HEK293 (cell line): ENCODE data around the gene TCF3.
A peak's percentile ranks its signal among the peaks of the same experiment; 100 is the strongest.

Source experiments
- CTCF ChIA-PET: fragments of 350-600 bp; formaldehyde crosslinking; extraction: SDS; loops from one replicate; lab custom pipeline; 2021; ENCODE audit warnings: antibody characterized with exemption; lab: Yijun Ruan, JAX
- POLR2A ChIA-PET: fragments of 300-600 bp; formaldehyde crosslinking; extraction: SDS; loops from one replicate; lab custom pipeline; 2020; ENCODE audit warnings: antibody characterized with exemption, inconsistent platforms; lab: Yijun Ruan, JAX
- H3K27ac ChIP-seq: fragments of 200-500 bp; sonication (Bioruptor generic); 2 replicates; pipeline ENCODE4 v1.5.1; 2014; ENCODE audit warnings: low read depth, low read length, control low read depth, inconsistent platforms; ENCODE audit errors: extremely low read depth
- H3K36me3 ChIP-seq, 2 experiments: fragments of 200-500 bp in 1 of 2; sonication (Bioruptor generic) in 1 of 2; 1 replicate in 1 of 2; 2 replicates in 1 of 2; pipeline ENCODE4 v1.5.1; 2014 to 2017; ENCODE audit warnings: inconsistent platforms in 2 of 2, low read length in 2 of 2; ENCODE audit not compliant: control insufficient read depth in 2 of 2, insufficient read depth in 1 of 2
- H3K4me1 ChIP-seq: fragments of 200-500 bp; sonication (Bioruptor generic); 2 replicates; pipeline ENCODE4 v1.5.1; 2014; ENCODE audit warnings: mild to moderate bottlenecking, low read length, inconsistent platforms; ENCODE audit not compliant: control insufficient read depth, insufficient read depth
- H3K4me3 ChIP-seq: 2 replicates; pipeline ENCODE4 v1.5.1; 2011; ENCODE audit warnings: low read depth, mild to moderate bottlenecking, control low read depth, low read length, moderate library complexity
- H3K9me3 ChIP-seq: fragments of 200-500 bp; sonication (Bioruptor generic); 2 replicates; pipeline ENCODE4 v1.5.1; 2014; ENCODE audit warnings: low read depth, low read length, inconsistent platforms; ENCODE audit not compliant: control insufficient read depth, insufficient read depth
- BCL11A ChIP-seq: fragments of 450-650 bp; formaldehyde crosslinking; IDR thresholded peaks from 2 replicates; pipeline ENCODE4 v1.5.1; 2016; ENCODE audit warnings: low read depth, missing biosample characterization, missing genetic modification characterization
- HOXC10 ChIP-seq: sonication (generic); formaldehyde crosslinking; IDR thresholded peaks from 2 replicates; pipeline ENCODE4 v1.8.1; 2023; ENCODE audit warnings: mild to moderate bottlenecking, missing genetic modification reagents
- MYNN ChIP-seq: fragments of 450-650 bp; formaldehyde crosslinking; IDR thresholded peaks from 2 replicates; pipeline ENCODE4 v1.5.1; 2016; ENCODE audit warnings: missing biosample characterization, missing genetic modification characterization, borderline replicate concordance
- SP2 ChIP-seq: fragments of 450-650 bp; formaldehyde crosslinking; IDR thresholded peaks from 2 replicates; pipeline ENCODE4 v1.5.1; 2016; ENCODE audit warnings: missing biosample characterization, missing genetic modification characterization
- TRIM28 ChIP-seq: IDR thresholded peaks from 2 replicates; pipeline ENCODE4 v1.6.1; 2011; ENCODE audit warnings: low read length, control low read depth, borderline replicate concordance
- ZBTB48 ChIP-seq: fragments of 450-650 bp; formaldehyde crosslinking; IDR thresholded peaks from 2 replicates; pipeline ENCODE4 v1.5.1; 2016; ENCODE audit warnings: missing biosample characterization, missing genetic modification characterization
- ZFHX2 ChIP-seq: fragments of 450-650 bp; formaldehyde crosslinking; conservative IDR thresholded peaks from 2 replicates; pipeline ENCODE4 v1.5.1; 2016; ENCODE audit warnings: missing biosample characterization, missing genetic modification characterization
- ZFP41 ChIP-seq: fragments of 450-650 bp; formaldehyde crosslinking; IDR thresholded peaks from 2 replicates; pipeline ENCODE4 v1.5.1; 2016; ENCODE audit warnings: missing biosample characterization, missing genetic modification characterization, borderline replicate concordance
- ZNF2 ChIP-seq: fragments of 450-650 bp; formaldehyde crosslinking; IDR thresholded peaks from 2 replicates; pipeline ENCODE4 v1.5.1; 2016; ENCODE audit warnings: missing biosample characterization, missing genetic modification characterization
- ZNF214 ChIP-seq: fragments of 450-650 bp; formaldehyde crosslinking; IDR thresholded peaks from 2 replicates; pipeline ENCODE4 v1.5.1; 2017; ENCODE audit warnings: missing biosample characterization, mild to moderate bottlenecking, missing genetic modification characterization, borderline replicate concordance
- ZNF266 ChIP-seq: fragments of 450-650 bp; formaldehyde crosslinking; IDR thresholded peaks from 2 replicates; pipeline ENCODE4 v1.5.1; 2016; ENCODE audit warnings: missing biosample characterization, missing genetic modification characterization, low read depth
- ZNF423 ChIP-seq: fragments of 450-650 bp; formaldehyde crosslinking; IDR thresholded peaks from 2 replicates; pipeline ENCODE4 v1.5.1; 2016; ENCODE audit warnings: missing biosample characterization, missing genetic modification characterization
- ZNF560 ChIP-seq: fragments of 450-650 bp; formaldehyde crosslinking; IDR thresholded peaks from 2 replicates; pipeline ENCODE4 v1.5.1; 2017; ENCODE audit warnings: missing biosample characterization, missing genetic modification characterization, borderline replicate concordance
- ZNF561 ChIP-seq: fragments of 450-650 bp; IDR thresholded peaks from 2 replicates; pipeline ENCODE4 v1.5.1; 2018; ENCODE audit warnings: missing biosample characterization, missing genetic modification characterization, borderline replicate concordance
- ZNF600 ChIP-seq: fragments of 450-650 bp; formaldehyde crosslinking; IDR thresholded peaks from 2 replicates; pipeline ENCODE4 v1.5.1; 2016; ENCODE audit warnings: missing biosample characterization, missing genetic modification characterization
- ZNF623 ChIP-seq: fragments of 450-650 bp; formaldehyde crosslinking; IDR thresholded peaks from 2 replicates; pipeline ENCODE4 v1.5.1; 2016; ENCODE audit warnings: missing biosample characterization, missing genetic modification characterization
- ZNF654 ChIP-seq: fragments of 450-650 bp; formaldehyde crosslinking; IDR thresholded peaks from 2 replicates; pipeline ENCODE4 v1.5.1; 2016; ENCODE audit warnings: low read depth, missing biosample characterization, missing genetic modification characterization
- ZNF777 ChIP-seq: fragments of 450-650 bp; formaldehyde crosslinking; IDR thresholded peaks from 2 replicates; pipeline ENCODE4 v1.5.1; 2017; ENCODE audit warnings: missing biosample characterization, missing genetic modification characterization, borderline replicate concordance
- ZNF792 ChIP-seq: fragments of 450-650 bp; formaldehyde crosslinking; IDR thresholded peaks from 2 replicates; pipeline ENCODE4 v1.5.1; 2016; ENCODE audit warnings: missing biosample characterization, missing genetic modification characterization
- ZNF837 ChIP-seq: fragments of 450-650 bp; formaldehyde crosslinking; IDR thresholded peaks from 2 replicates; pipeline ENCODE4 v1.5.1; 2016; ENCODE audit warnings: missing biosample characterization, missing genetic modification characterization
- ZSCAN30 ChIP-seq: fragments of 450-650 bp; IDR thresholded peaks from 2 replicates; pipeline ENCODE4 v1.5.1; 2018; ENCODE audit warnings: missing biosample characterization, mild to moderate bottlenecking, missing genetic modification characterization, moderate library complexity
- TF ChIP-seq, protein P1 (sequence below): fragments of 450-650 bp; formaldehyde crosslinking; IDR thresholded peaks from 2 replicates; pipeline ENCODE4 v1.5.1; 2016; ENCODE audit warnings: missing biosample characterization, missing genetic modification characterization
- TF ChIP-seq, protein P2 (sequence below): fragments of 450-650 bp; formaldehyde crosslinking; IDR thresholded peaks from 2 replicates; pipeline ENCODE4 v1.5.1; 2016; ENCODE audit warnings: missing biosample characterization, missing genetic modification characterization
- TF ChIP-seq, protein P3 (sequence below): fragments of 450-650 bp; formaldehyde crosslinking; IDR thresholded peaks from 2 replicates; pipeline ENCODE4 v1.5.1; 2016; ENCODE audit warnings: missing biosample characterization, missing genetic modification characterization
- TF ChIP-seq, protein P4 (sequence below): fragments of 450-650 bp; formaldehyde crosslinking; IDR thresholded peaks from 2 replicates; pipeline ENCODE4 v1.5.1; 2016; ENCODE audit warnings: missing biosample characterization, missing genetic modification characterization
- TF ChIP-seq, protein P5 (sequence below): fragments of 450-650 bp; formaldehyde crosslinking; IDR thresholded peaks from 2 replicates; pipeline ENCODE4 v1.5.1; 2016; ENCODE audit warnings: missing biosample characterization, missing genetic modification characterization

TCF3 gene

DNA sequence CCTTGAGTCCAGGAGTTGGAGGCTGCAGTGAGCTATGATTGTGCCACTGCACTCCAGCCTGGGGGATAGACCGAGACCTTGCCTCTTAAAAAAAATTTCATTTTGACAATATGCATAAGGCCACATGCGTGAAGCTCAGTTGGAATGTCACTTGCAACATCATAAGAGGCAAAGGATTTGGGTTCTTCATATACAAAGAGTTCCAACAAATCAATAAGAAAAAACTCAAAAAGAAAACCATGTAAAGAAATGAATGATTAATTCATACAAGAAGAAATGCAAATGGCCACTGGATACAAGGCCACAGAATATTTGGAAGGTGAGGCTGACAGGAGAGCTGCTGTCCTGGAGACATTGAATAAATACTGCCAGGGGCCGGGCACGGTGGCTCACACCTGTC is 9.6 kb upstream of the TCF3 start:
- no peaks in the 10 kb centered on the region for H3K4me1 ChIP-seq
- H3K36me3 ChIP-seq: no peaks in the 10 kb centered on the region
- POLR2A ChIA-PET: no interaction called here
- CTCF ChIA-PET: interaction anchor here (0.7 to 2.6 kb wide), 3 partner anchors 10 to 104 kb away, joined by 3 to 15 read pairs (median 4); no protein-coding TSS in a partner anchor
- H3K9me3 ChIP-seq: no peaks in the 10 kb centered on the region
- H3K27ac ChIP-seq: no peak overlapping the region
- TF ChIP-seq ZNF560 (tag by site-specific recombination): no peak
- H3K4me3 ChIP-seq: no peak overlapping the region

DNA sequence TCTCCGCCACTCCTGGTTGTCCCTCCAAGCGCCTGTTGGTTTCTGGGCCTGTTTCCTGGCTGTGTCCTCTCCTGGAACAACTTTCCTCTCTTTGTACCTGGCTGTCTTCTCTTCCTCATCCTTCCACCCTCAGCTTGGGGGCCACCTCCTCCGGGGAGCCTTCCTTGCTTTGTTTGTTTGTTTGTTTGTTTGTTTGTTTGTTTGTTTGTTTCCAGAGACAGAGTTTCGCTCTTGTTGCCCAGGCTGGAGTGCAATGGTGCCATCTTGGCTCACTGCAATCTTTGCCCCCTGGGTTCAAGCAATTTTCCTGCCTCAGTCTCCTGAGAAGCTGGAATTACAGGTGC is 6.6 kb upstream of the TCF3 start:
- POLR2A ChIA-PET: no interaction called here
- CTCF ChIA-PET: interaction anchor here (0.6 to 2.2 kb wide), 3 partner anchors 14 to 137 kb away, joined by 3 to 9 read pairs (median 4); no protein-coding TSS in a partner anchor
- H3K4me1 ChIP-seq: no peaks in the 10 kb centered on the region

DNA sequence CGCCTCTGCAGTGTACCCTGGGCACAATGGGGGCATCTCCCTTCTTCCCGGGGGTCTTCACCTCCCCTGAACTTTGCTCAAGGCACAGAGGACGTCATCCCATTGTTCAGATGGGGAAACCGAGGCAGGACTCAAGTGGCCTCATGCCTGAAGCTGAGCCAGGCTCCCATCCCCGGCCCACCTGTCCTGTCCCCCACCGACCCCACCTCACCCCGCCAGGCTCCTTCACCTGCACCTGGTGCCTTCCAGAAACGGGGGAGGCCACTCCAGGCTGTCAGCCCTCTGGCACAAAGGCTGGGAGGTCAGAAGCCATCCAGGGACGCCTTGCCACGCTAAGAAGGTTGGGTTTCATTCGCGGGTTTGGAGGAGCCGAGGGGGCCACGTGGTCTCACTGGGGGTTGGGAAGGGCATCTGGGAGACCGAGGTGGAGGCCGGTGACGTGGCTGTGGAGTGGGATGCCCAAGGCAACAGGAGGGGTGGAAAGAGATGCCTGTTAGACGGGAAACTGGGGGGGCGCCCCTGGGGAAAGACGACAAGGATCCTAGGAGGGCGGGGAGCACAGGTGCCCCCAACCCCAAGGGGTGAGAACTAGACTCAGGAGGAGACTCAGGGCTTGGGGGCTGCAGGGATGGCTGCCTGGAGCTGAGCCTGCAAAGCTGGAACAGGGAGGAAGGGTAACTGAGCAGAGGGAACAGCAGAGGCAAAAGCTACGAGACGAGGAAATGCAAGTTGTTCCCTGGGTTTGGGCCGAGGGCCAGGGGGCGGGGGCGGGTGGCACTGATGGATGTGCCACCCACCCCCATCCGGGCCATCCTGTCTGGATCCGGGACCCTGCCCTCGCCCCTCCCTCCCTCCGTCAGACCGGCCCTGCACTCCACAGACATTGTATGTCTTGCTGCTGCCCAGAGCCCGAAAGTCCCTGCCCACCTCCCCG is 6.0 kb upstream of the TCF3 start:
- ChIA-PET POLR2A (no interaction called here), CTCF (interaction anchor here (0.9 to 2.2 kb wide), 2 partner anchors 14 to 93 kb away, joined by 4 to 9 read pairs; no protein-coding TSS in a partner anchor)
- H3K4me1 ChIP-seq: no peaks in the 10 kb centered on the region
- no peak for TF ChIP-seq ZSCAN30 (tag by site-specific recombination)
- TF ChIP-seq ZNF792: no peak
- no peak for TF ChIP-seq HOXC10
- TF ChIP-seq ZNF654 (tag by site-specific recombination): no peak
- TF ChIP-seq, protein P1, sequence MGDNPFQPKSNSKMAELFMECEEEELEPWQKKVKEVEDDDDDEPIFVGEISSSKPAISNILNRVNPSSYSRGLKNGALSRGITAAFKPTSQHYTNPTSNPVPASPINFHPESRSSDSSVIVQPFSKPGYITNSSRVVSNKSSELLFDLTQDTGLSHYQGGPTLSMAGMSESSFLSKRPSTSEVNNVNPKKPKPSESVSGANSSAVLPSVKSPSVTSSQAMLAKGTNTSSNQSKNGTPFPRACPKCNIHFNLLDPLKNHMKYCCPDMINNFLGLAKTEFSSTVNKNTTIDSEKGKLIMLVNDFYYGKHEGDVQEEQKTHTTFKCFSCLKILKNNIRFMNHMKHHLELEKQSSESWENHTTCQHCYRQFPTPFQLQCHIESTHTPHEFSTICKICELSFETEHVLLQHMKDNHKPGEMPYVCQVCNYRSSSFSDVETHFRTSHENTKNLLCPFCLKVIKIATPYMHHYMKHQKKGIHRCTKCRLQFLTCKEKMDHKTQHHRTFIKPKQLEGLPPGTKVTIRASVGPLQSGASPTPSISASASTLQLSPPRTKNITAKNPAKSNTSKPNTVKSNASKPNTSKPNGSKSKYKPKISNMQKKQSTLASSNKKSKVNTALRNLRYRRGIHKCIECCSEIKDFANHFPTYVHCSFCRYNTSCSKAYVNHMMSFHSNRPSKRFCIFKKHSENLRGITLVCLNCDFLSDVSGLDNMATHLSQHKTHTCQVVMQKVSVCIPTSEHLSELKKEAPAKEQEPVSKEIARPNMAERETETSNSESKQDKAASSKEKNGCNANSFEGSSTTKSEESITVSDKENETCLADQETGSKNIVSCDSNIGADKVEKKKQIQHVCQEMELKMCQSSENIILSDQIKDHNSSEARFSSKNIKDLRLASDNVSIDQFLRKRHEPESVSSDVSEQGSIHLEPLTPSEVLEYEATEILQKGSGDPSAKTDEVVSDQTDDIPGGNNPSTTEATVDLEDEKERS (tag by site-specific recombination): no peak
- TF ChIP-seq ZNF600: no peak
- TF ChIP-seq, protein P2, sequence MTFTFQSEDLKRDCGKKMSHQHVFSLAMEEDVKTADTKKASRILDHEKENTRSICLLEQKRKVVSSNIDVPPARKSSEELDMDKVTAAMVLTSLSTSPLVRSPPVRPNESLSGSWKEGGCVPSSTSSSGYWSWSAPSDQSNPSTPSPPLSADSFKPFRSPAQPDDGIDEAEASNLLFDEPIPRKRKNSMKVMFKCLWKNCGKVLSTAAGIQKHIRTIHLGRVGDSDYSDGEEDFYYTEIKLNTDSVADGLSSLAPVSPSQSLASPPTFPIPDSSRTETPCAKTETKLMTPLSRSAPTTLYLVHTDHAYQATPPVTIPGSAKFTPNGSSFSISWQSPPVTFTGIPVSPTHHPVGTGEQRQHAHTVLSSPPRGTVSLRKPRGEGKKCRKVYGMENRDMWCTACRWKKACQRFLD (tag by site-specific recombination): no peak
- TF ChIP-seq SP2 (tag by site-specific recombination): 0 out of 2 replicates have a peak, but pooled peaks have one; percentile 32
- peak; percentile 53; the same call in 1 of the 2 replicates for TF ChIP-seq ZBTB48
- TF ChIP-seq ZNF214 (tag by site-specific recombination): no peak

More for the DNA sequence above, 6.6 kb upstream of the TCF3 start:
- Histone ChIP-seq H3K4me3 (no peak overlapping the region), H3K9me3 (no peaks in the 10 kb centered on the region), H3K36me3 (no peaks in the 10 kb centered on the region), H3K27ac (no peak overlapping the region)
- TF ChIP-seq MYNN: no peak
- no peak for TF ChIP-seq BCL11A (tag by site-specific recombination)
- TF ChIP-seq ZNF423 (tag by site-specific recombination): no peak
- TF ChIP-seq, protein P3, sequence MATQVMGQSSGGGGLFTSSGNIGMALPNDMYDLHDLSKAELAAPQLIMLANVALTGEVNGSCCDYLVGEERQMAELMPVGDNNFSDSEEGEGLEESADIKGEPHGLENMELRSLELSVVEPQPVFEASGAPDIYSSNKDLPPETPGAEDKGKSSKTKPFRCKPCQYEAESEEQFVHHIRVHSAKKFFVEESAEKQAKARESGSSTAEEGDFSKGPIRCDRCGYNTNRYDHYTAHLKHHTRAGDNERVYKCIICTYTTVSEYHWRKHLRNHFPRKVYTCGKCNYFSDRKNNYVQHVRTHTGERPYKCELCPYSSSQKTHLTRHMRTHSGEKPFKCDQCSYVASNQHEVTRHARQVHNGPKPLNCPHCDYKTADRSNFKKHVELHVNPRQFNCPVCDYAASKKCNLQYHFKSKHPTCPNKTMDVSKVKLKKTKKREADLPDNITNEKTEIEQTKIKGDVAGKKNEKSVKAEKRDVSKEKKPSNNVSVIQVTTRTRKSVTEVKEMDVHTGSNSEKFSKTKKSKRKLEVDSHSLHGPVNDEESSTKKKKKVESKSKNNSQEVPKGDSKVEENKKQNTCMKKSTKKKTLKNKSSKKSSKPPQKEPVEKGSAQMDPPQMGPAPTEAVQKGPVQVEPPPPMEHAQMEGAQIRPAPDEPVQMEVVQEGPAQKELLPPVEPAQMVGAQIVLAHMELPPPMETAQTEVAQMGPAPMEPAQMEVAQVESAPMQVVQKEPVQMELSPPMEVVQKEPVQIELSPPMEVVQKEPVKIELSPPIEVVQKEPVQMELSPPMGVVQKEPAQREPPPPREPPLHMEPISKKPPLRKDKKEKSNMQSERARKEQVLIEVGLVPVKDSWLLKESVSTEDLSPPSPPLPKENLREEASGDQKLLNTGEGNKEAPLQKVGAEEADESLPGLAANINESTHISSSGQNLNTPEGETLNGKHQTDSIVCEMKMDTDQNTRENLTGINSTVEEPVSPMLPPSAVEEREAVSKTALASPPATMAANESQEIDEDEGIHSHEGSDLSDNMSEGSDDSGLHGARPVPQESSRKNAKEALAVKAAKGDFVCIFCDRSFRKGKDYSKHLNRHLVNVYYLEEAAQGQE (tag by site-specific recombination): no peak
- no peak for TF ChIP-seq ZNF561 (tag by site-specific recombination)
- TF ChIP-seq, protein P4, sequence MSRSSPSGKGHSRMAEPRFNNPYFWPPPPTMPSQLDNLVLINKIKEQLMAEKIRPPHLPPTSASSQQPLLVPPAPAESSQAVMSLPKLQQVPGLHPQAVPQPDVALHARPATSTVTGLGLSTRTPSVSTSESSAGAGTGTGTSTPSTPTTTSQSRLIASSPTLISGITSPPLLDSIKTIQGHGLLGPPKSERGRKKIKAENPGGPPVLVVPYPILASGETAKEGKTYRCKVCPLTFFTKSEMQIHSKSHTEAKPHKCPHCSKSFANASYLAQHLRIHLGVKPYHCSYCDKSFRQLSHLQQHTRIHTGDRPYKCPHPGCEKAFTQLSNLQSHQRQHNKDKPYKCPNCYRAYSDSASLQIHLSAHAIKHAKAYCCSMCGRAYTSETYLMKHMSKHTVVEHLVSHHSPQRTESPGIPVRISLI (tag by site-specific recombination): no peak
- TF ChIP-seq ZNF837: no peak
- TF ChIP-seq, protein P5, sequence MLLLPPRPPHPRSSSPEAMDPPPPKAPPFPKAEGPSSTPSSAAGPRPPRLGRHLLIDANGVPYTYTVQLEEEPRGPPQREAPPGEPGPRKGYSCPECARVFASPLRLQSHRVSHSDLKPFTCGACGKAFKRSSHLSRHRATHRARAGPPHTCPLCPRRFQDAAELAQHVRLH (tag by site-specific recombination): no peak
- TF ChIP-seq ZFP41 (tag by site-specific recombination): no peak
- no peak for TF ChIP-seq TRIM28
- no peak for TF ChIP-seq ZNF777
- no peak for TF ChIP-seq ZNF623
- no peak for TF ChIP-seq ZNF792
- no peak for TF ChIP-seq ZNF266 (tag by site-specific recombination)
- no peak for TF ChIP-seq ZNF214 (tag by site-specific recombination)
- no peak for TF ChIP-seq ZFHX2
- TF ChIP-seq ZNF2 (tag by site-specific recombination): no peak

More for the DNA sequence above, 6.0 kb upstream of the TCF3 start:
- no peak overlapping the region for H3K4me3 ChIP-seq
- no peaks in the 10 kb centered on the region for H3K9me3 ChIP-seq
- H3K27ac ChIP-seq: no peak overlapping the region
- H3K36me3 ChIP-seq: no peaks in the 10 kb centered on the region
